AG09319 (cell line): ENCODE results near the gene CASP4.
"Not testable (repeated sequence)": the region's sequence is repeated elsewhere in the genome, so short reads cannot be mapped to it uniquely, and the experiment has no call there.

Experiments used
- DNase-seq: peaks from one replicate; pipeline ENCODE4 v3.0.0-alpha.2; 2010; ENCODE audit warnings: low read depth; ENCODE audit errors: extremely low read depth
- CTCF ChIP-seq: IDR thresholded peaks from 2 replicates; pipeline ENCODE4 v1.5.1; 2011; ENCODE audit warnings: low read depth, mild to moderate bottlenecking, inconsistent platforms, low read length, moderate library complexity

Gene CASP4

DNA sequence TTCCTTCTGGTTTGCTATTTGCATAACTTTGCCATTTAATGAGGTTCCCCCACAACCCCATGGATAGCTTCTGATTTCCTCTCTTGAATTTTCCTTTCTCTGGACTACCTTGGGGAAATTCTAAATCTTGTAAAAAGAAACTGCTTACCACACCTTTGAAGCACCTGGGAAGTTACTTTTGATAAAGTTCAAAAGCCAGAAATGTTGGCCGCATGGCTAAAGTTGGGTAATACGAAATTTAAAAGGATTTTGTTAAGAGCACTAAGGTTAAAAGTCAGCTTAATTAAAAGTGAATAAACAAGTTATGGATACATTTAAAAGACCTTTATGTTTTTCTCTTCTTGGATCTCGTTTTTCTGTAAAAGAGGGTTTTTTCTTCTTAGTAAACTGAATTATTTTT lies 5.5 kb downstream of the CASP4 start:
- DNase-seq: no peak
- no peak for TF ChIP-seq CTCF

GRCh38 chr11:104957280-104957679 lies 11.1 kb downstream of the CASP4 start:
- DNase-seq: no peak
- no peak for TF ChIP-seq CTCF

GRCh38 chr11:104956528-104956927 lies 11.8 kb downstream of the CASP4 start:
- no peak for TF ChIP-seq CTCF
- DNase-seq: no peak

DNA sequence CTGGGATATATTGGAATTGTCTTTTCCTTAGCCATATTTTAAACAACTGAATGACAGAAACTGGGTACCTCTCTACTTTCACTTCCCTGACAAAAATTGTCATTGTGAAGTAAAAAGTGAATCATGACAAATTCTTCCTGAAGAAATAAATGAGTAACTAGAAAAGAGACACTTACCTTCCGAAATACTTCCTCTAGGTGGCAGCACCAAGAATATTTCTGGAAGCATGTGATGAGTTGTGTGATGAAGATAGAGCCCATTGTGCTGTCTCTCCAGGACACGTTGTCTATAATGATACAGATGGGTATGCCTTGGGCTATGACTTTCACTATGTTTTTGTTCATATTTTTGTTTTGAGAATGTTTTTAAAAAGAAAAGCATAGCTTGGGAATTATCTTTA lies 21.5 kb downstream of the CASP4 start:
- no peak for DNase-seq
- TF ChIP-seq CTCF: peak; percentile 36

DNA sequence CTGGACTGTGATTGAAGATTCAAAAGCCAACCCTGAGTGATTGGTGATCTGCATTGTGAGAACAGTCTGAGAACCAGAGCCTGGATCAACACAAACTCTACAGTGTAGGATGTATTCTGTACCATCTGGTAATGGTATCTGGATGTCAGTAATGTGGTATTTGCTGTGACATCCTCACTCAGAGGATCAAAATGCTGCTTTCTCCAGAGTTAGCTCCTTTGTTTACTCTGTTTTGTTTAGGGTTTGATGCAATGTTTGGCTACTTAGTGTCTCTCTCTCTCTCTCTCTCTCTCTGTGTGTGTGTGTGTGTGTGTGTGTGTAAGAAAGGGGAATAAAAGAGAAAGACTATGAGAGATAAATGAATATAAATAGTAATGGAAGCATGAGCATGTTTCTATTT lies 24.3 kb downstream of the CASP4 start:
- no peak for DNase-seq
- no peak for TF ChIP-seq CTCF

- no peak for TF ChIP-seq CTCF
- DNase-seq: no peak
These were observed 24.8 kb downstream of the CASP4 start for GRCh38 chr11:104943561-104943960.

DNA sequence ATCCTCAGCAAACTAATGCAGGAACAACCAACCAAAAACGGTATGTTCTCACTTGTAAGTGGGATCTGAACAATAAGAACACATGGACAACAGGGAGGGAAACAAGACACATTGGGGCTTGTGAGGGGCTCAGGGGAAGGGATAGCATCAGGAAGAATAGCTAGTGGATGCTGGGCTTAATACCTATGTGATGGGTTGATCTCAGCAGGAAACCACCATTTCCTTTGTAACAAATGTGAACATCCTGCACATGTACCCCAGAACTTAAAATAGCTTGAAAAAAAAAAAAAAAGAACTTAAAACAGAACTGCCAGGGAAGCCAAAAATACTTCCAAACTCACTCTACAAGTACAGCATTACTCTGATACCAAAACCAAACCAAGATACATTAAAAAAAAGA lies 33.8 kb downstream of the CASP4 start:
- DNase-seq: no peak
- no peak for TF ChIP-seq CTCF

DNA sequence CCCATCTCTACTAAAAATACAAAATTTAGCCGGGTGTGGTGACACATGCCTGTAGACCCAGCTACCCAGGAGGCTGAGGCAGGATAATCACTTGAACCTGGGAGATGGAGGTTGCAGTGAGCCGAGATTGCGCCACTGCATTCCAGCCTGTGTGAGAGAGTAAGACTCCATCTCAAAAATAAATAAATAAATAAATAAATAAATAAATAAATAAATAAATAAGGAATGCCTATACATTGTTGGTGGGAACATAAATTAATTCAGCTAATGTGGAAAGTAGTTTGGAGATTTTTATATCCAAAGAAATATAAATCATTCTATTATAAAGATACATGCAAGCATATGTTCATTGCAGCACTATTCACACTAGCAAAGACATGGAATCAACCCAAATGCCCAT lies 34.3 kb downstream of the CASP4 start:
- DNase-seq: not testable (repeated sequence)
